Measurements from ENCODE around the gene CSF1. TPM values are rescaled to one million over a fixed set of nuclear protein-coding genes. Genes with fewer than 3 reads are reported as not detected.

The CSF1 gene
- polyA plus RNA-seq, 1 of the 3 experiments (the other 2 are of a cell fraction) = 31.9 TPM

GRCh38 chr1:109906160-109906838 lies 4.3 kb upstream of the CSF1 start:
- Histone ChIP-seq H3K9me2 (no peaks in the 10 kb centered on the region), H3K4me2 (no peak overlapping the region), H3K36me3 (replicated peaks in 1 of 2; ENCODE audit: control insufficient read depth in 1 of 2, insufficient read depth in 2 of 2, low read length in 1 of 2) (no peaks in the 10 kb centered on the region), H4K20me1 (ENCODE audit: insufficient read depth) (no peaks in the 10 kb centered on the region), H3K27me3 (ENCODE audit: insufficient read depth) (no peaks in the 10 kb centered on the region), H3K4me1 (ENCODE audit: control insufficient read depth in 1 of 2, insufficient read depth in 2 of 2, low read depth in 1 of 2, low read length in 1 of 2) (peaks cover 5 to 8% of the 10 kb centered on the region in 2 experiments; a peak in 2 of 4 replicates), H3K79me2 (ENCODE audit: insufficient read depth) (peaks cover 8% of the 10 kb centered on the region), H3K9me3 (no peaks in the 10 kb centered on the region), H3K9ac (no peak overlapping the region), H2AFZ (ENCODE audit: low read depth) (no peak overlapping the region), H3F3A (replicated peaks; ENCODE audit: insufficient read depth) (no peaks in the 10 kb centered on the region), H3K27ac (ENCODE audit: low read depth in 2 of 2, low read length in 1 of 2) (no peak overlapping the region), H3K4me3 (ENCODE audit: low read depth in 2 of 2, low read length in 1 of 2) (no peak overlapping the region)
- WGBS (ENCODE audit: low lambda C conversion rate) = 83% methylated on average over 4 of the region's 7 CpGs
- TF ChIP-seq POLR2AphosphoS5 (IDR thresholded peaks at IDR 0.05; ENCODE audit: low read depth, low read length) (no peak), FOSL2 (IDR thresholded peaks at IDR 0.05; ENCODE audit: borderline replicate concordance, low read depth) (no peak), SMC3 (IDR thresholded peaks at IDR 0.05; ENCODE audit: low read depth, low read length) (no peak), MEF2A (IDR thresholded peaks at IDR 0.05; ENCODE audit: borderline replicate concordance, low read depth) (no peak), ZBTB33 (IDR thresholded peaks at IDR 0.05; ENCODE audit: borderline replicate concordance, low read depth) (no peak), ELF1 (IDR thresholded peaks at IDR 0.05) (no peak), CTCF (IDR thresholded peaks at IDR 0.05) (no peak), MXI1 (IDR thresholded peaks at IDR 0.05; ENCODE audit: low read depth, low read length) (no peak), USF2 (IDR thresholded peaks at IDR 0.05; ENCODE audit: borderline replicate concordance, low read depth, low read length) (no peak), REST (IDR thresholded peaks at IDR 0.05; ENCODE audit: low read depth, low read length) (no peak), IRF3 (IDR thresholded peaks at IDR 0.05; ENCODE audit: low read depth, low read length) (no peak), RCOR1 (IDR thresholded peaks at IDR 0.05; ENCODE audit: low read length) (no peak), RFX5 (IDR thresholded peaks at IDR 0.05; ENCODE audit: low read length) (no peak), TEAD4 (IDR thresholded peaks at IDR 0.05; ENCODE audit: borderline replicate concordance, insufficient read depth) (no peak), TAF1 (IDR thresholded peaks at IDR 0.05; ENCODE audit: borderline replicate concordance, low read depth, low read length) (no peak), EZH2phosphoT487 (IDR thresholded peaks at IDR 0.05; ENCODE audit: borderline replicate concordance, low read depth) (no peak), YY1 (IDR thresholded peaks at IDR 0.05; ENCODE audit: low read depth) (no peak), NFIC (IDR thresholded peaks at IDR 0.05; ENCODE audit: borderline replicate concordance) (no peak), RAD21 (IDR thresholded peaks at IDR 0.05; ENCODE audit: low read length) (no peak), MAX (IDR thresholded peaks at IDR 0.05; ENCODE audit: low read depth) (no peak)
- DNase-seq = no peak
- ChIA-PET POLR2A (no interaction called here), CTCF (interaction anchor here (0.6 to 1.1 kb wide), 2 partner anchors 129 to 208 kb away, joined by 3 to 4 read pairs; no protein-coding TSS in a partner anchor)

Measured in SK-N-SH (cell line).